CD4-positive, alpha-beta T cell treated with Interferon gamma for 1 hour (primary cell): ENCODE data around the gene GAS6.

Experiments used
- DNase-seq: peaks from one replicate; pipeline ENCODE4 v3.0.0-alpha.2; 2020

Gene GAS6

GRCh38 chr13:113850722-113851479, 13.0 kb downstream of the GAS6 start:
- no peak for DNase-seq

GRCh38 chr13:113849981-113850721, 13.7 kb downstream of the GAS6 start:
- no peak for DNase-seq

DNA sequence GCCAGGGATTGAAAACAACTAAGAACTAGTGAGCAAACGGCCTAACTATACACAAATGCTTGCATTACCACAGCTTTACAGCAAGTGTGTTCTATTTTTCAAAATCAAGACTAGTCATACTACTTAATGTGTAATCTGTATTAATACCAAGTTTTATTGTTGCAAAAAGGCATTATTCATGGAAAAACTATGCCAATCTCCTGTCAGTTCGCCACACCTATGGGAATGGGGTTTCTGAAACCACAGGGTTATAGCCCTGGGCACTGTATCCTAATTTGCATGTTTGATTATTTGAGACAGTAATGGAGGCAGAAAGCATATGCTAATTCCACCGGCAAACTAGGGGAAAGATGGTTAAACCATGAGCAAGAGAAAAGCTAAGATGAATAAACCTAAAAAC, 14.3 kb downstream of the GAS6 start:
- no peak for DNase-seq

GRCh38 chr13:113848431-113849260, 15.2 kb downstream of the GAS6 start:
- DNase-seq: no peak

GRCh38 chr13:113848020-113848419, 15.9 kb downstream of the GAS6 start:
- no peak for DNase-seq

DNA sequence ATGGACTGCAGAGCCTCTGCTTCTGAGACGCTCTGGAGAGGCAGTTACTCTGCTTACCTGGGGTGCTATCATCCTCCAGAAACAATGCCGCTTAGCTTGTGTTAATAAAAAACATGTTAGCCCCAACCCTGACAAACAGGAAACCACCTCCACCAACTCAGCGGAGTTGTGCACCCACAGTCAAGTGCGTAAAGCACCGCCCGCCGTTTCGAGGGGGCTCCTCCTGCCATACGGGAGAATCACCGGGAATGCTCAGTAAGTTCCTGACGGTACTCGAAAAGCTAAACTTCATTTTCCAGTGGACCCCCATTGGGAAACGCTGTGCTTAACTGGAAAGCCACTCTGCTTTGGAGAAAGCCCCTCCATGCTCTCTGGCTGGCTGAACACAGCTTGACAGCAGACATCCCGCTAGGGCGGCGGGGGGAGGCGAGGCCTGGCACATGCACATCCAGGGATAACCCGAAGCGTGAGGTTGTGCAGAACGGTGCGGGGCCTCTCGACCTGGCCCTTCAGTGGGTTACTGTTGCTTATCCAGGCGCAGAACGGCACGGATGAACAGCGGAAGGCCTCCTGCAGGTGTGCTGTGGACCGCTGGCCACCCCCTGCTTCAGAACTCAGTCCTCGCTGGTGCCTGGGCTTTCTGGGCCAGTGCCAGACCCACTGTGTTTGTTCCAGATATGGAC, 17.1 kb downstream of the GAS6 start:
- no peak for DNase-seq

- DNase-seq: no peak
Observed at GRCh38 chr13:113845723-113846635, 17.9 kb downstream of the GAS6 start.

DNA sequence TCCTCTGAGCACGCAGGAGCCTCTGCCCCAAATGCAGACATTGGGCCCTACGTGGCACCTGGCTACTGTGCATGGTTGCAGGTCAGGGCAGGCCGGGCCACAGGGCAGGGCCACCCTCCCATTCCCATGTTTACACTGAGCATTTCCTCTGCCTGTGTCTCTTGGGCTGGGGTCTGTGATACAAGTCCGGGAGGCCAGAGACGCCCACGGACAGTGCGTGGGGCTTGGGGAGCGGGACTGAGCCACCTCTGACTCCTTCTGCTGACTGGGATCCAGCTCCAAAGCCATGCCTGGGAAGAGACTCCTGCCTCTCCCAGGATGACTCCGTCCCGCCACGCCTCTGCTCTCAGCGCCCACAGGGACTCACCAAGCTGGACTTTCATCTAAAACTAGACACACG, 18.8 kb downstream of the GAS6 start:
- DNase-seq: no peak

DNA sequence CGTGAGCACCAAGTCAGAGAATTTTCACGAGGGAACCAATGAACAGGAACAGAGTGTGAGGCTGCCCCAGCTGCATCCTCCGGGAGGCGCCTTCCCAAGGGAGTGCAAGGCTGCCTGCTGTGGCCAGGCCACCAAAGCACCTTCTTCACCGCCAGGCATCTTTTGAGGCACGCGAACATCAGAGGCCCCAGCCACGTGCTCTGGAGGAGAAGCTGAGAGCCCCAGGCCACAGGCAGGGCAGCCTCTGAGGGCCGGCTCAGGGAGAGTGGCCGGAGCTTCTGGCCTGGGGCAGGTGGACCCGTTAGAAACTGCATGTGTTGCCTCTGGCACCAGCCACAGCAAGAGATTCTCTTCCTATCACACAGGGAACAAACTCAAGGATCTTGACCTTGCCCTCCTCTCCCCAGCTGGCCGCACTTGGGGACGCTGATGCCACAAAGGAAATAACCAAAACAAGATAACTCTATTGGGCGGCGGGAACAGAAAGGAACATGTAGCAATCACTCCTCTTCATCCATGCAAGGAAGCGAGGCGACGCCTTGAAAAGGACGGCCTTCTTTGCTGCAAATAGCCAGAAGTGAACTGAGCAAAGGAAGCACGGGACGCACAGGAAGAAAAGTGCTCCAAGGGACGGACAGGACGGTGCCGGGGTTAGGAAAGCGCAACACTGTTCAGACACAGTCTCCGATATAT, 19.9 kb downstream of the GAS6 start:
- DNase-seq: no peak

DNA sequence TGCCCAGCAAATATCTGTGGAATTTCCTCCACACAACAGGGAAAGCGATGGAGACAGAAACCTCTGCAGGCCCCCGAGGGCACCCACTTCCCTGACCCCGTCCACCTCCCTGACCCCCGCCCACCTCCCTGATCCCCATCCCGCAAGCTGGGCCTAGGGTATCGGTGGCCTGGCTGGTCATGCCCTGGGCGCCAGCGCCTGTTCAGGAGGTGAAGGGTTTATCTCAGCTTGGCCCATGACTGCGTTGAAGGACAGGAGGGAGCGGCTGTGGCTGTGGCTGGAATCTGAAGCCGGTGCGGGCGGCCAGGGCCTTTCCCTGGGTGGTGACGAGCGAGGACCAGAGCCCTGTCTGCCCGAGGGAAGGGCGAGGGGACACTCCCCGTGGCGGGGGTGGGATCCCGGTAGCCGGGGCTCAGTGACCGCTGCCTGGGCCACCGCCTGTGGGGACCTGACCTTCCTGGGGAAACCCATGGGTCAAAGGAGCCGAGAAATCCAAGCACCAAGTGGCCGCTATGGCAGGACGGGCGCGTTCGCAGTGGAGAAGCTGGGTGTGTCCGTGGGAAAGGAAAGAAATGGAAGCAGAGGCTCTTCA, 20.7 kb downstream of the GAS6 start:
- no peak for DNase-seq

GRCh38 chr13:113842336-113843062, 21.4 kb downstream of the GAS6 start:
- no peak for DNase-seq

DNA sequence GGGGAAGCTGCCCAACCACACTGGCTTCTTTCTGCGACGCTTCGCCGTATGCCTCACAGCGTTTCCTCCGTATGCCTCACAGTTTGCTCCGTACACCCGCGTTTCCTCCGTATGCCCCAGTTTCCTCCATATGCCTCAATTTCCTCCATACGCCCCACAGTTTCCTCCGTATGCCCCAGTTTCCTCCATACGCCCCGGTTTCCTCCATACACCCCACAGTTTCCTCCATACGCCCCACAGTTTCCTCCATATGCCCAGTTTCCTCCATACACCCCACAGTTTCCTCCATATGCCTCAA, 22.6 kb downstream of the GAS6 start:
- DNase-seq: no peak

DNA sequence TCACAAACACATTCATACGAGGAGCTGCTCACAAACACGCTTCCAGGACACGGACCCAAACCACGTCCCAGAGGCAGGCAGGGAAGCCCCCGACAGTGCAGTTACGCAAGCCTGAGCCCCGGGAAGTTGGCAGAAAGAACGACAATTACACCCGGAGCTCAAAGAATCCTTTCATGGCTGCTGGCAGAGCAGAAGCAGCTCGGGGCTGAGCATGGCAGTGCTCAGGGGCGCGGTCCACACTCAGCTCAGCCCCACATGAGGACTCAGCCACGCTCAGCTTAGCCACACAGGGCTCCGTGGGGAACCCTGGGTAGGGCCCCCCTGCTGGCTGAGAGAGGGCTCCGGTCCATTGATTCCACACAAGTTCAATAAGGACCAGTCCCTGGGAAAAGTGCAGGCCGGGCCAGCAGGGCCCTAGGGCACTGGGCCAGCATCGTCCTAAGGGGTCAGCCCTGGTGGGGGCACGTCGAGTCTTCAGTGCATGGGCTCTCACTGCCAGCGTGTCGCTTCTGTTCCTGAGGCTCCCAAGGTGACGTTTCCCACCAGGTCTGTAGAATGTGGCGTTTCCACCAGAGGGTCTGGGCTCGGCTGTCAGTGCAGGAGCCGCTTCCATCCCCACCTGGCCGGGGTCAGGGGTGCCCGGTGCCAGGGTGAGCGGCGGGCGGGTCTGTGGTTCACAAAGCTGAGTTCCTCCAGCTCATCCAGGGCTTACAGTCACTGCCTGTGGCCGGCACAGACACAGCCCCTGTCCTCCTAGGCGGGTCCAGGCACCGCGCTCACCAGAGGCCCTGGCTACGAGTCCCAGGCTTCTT, 23.1 kb downstream of the GAS6 start:
- no peak for DNase-seq

DNA sequence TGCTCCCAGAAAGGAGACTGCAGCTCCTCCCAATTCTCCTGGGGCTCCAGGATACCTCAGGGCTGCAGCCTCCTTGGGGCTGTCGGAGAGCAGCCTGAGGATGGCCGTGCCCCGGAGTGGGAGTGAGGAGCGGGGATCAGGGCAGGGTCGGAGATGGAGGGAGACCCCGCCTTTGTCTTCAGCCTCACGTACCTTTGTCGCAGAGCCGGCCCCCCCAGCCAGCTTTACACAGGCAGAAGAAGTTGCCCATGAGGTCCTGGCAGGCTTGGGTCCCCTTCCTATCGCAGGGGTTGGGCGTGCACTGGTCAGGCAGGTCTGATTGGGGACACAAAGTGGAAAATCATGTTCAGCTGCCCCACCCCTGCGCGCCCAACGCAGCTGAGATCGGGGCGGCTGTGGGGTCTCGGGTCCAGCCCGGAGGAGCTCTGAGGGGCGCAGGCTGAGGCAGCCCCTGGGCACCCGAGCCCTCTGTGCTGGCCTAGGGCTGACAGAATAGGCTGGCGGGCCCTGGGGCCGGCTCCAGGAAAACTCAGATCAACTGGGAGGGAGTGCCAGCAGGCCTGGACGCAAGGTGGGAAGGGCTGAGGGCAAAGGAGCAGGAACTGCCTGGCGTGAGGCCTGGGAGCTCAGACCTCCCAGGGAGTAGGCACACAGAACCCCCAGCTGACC, 24.2 kb downstream of the GAS6 start:
- no peak for DNase-seq

DNA sequence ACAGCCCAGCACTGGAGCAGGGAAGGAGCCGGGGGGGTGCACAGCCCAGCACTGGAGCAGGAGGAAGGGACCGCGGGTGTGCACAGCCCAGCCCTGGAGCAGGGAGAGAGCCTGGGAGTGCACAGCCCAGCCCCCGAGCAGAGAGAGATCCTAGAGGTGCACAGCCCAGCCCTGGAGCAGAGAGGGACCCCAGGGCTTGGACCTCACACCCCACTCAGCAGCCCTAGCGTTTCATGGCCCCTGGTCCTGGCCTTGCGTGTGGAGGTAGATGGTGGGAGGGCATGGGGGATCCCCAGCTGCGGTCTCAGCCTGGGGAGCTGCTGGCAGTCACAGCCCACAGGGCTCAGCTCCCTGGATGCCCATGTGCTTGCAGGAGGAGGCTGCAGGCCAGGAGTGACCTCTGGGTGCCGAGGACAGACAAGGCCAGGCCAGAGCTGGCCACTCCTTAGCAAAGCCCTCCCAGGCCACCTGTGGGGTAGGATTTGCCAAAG, 25.1 kb downstream of the GAS6 start:
- DNase-seq: no peak

DNA sequence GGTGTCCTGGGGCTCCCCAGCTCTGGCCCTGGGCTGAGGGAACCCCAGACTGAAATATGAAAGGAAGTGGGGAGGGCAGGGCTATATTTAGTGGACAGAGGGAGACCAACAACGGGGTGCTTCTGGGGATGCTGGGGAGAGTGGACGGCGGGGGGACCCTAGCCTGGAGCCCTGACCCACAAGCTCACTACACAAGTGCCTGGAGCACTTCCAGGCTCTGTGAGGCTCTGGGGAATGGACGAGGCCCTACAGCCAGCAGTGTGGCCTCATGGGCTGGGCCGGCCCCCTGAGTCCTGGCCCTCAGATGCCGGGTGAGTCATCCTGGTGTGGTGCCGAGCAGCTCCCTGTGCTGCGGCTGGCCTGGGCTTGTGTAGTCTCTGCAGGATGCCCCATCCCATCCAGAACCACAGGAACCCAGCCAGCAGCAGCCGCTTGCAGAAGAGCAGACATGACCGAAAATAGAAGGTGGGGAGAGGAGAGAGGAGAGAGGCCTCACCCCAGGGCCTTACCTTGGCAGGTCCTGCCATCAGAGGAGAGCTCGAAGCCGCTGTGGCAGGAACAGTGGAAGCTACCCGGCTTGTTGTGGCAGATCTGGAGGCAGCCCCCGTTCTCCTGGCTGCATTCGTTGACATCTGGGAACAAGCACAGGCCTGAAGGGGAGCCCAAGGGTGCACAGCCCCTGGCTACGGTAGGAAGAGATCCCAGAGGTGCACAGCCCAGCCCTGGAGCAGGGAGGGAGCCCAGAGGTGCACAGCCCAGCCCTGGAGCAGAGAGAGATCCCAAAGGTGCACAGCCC, 26.1 kb downstream of the GAS6 start:
- DNase-seq: no peak

GRCh38 chr13:113836768-113837559, 26.9 kb downstream of the GAS6 start:
- DNase-seq: no peak
